ENCODE data around the gene C1QL1. TPM values are rescaled to one million over a fixed set of nuclear protein-coding genes. Genes with fewer than 3 reads are reported as not detected.

C1QL1 gene
- total RNA-seq, 1 experiment from 2014 or later: 0.05 TPM

- DNase-seq (ENCODE audit: low spot score): no peak
Observed at GRCh38 chr17:44989552-44990138, 21.5 kb upstream of the C1QL1 start.

GRCh38 chr17:44988044-44988942, 20.2 kb upstream of the C1QL1 start:
- DNase-seq (ENCODE audit: low spot score): no peak

DNA sequence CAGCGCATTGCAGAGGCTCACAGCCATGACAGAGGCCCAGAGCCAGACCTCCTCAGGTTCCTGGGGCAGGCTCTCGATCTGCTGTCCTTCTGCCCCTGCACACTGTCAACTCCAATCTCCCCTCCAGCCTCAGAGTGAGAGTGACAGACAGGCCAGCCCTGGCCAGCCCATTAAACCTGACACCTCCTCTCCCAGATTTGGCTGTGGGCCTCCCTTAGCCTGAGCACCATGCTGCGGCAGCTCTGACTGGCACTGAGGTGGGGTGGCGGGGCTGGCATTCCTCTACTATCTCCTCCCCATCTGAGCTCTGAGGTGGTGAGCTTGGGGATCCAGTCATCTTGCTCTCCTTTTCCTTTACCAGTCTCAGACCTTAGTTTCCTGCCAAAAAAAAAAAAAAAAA, 15.5 kb upstream of the C1QL1 start:
- DNase-seq (ENCODE audit: low spot score): no peak

- DNase-seq (ENCODE audit: low spot score): no peak
Observed at GRCh38 chr17:44982113-44982702, 14.1 kb upstream of the C1QL1 start.

GRCh38 chr17:44981221-44981968, 13.3 kb upstream of the C1QL1 start:
- DNase-seq (ENCODE audit: low spot score): peak; percentile 26

DNA sequence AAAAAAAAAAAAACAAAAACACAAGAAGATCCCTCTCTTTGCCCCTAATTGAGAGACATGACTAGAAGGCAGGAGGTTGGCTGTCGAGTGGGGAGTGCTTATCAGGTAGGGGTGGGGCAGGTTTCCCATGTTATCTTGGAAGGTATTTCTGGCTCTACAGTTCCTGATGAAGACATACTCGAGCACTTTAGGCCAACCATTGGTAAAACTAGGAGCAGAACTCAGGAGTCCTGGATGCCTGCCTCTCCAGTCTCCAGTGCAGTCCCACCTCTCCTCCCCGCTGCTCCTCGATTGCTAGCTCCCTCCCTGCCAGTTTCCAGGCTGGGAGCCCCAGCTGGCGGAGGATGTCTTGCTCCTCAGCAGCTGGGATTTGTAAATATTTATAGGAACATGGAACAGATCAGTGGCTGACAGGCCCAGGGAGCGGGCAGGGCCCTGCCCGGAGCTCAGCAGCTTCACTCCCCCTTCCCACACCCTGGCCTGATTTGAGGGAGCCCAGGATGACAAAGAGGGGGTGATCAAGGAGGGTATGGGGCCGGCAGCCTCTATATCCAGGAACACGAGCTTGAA, 11.4 kb upstream of the C1QL1 start:
- DNase-seq (ENCODE audit: low spot score): no peak

DNA sequence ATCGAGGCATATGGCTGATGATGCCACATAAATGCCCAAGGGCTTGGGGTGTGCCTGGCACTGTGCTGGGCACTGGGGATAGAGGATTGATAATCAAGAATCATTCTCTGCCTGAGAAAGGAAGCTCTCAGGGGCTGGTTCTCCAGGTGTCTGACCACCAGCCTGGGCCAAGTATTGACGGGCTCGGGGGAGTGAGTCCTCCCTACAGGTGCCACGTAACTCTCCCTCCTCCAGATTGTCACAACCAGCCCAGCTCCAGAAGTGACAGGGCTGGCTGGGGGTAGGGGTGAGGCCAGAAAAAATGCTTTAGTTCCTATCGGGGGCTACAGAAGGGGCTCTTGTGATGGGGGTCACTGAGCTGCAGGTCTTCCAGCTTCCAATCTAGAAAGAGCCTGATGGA, 10.7 kb upstream of the C1QL1 start:
- no peak for DNase-seq (ENCODE audit: low spot score)

GRCh38 chr17:44977814-44978550, 9.9 kb upstream of the C1QL1 start:
- no peak for DNase-seq (ENCODE audit: low spot score)

DNA sequence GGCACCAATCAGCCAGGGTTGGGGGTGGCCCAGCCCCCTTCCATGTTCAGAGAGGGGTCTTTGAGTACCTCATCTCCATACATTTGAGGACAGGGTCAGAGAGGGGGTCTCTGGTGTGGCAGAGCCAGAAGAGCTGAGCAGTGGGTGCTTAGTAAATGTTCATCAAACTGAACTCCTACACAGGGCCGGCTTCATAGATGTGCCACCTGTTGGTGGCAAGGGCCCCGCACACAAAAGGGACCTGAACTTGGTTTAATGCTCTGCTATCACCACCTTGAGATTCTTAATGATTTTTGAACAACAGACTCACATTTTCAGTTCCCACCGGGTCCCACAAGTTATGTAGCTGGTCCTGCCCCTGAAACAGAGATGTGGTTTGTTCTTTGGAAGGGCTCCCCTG, 9.0 kb upstream of the C1QL1 start:
- DNase-seq (ENCODE audit: low spot score): no peak

DNA sequence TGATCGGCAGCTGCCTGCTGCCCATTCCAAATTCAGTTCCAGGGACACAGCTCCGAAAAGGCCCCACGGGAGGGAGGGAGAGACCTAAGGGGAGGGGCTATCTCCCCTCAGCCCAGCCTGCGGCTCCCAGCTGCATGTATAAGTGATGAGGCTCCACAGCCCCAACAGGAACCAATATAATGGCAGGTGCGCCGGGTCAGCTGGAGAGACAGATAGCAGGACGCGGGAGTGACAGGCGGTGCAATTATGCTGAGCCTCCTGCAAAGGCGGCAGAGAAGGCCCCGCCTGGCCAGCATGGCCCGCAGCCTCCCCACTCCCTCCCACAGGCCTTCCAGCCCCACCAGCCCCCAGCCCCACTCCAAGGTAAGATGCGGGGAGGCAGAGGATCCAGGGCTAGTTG, 8.1 kb upstream of the C1QL1 start:
- DNase-seq (ENCODE audit: low spot score): no peak

DNA sequence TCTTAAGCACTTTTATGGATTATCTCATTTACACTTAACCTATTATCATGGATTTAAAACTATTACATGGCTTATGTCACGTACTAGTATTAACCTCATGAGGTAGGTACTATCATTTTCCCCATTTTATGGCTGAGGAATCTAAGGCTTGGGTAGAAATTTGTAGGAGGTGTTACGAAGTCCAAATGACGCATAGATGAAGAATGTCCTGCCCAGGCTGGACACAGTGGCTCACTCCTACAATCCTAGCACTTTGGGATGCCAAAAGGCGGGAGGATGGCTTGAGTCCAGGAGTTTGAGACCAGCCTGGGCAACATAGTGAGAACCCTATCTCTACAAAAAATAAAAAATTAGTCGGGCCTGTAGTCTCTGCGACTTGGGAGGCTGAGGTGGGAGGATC, 4.8 kb upstream of the C1QL1 start:
- DNase-seq (ENCODE audit: low spot score): no peak

- no peak for DNase-seq (ENCODE audit: low spot score)
Observed at GRCh38 chr17:44971776-44972483, 3.8 kb upstream of the C1QL1 start.

GRCh38 chr17:44970136-44970741, 2.1 kb upstream of the C1QL1 start:
- no peak for DNase-seq (ENCODE audit: low spot score)

DNA sequence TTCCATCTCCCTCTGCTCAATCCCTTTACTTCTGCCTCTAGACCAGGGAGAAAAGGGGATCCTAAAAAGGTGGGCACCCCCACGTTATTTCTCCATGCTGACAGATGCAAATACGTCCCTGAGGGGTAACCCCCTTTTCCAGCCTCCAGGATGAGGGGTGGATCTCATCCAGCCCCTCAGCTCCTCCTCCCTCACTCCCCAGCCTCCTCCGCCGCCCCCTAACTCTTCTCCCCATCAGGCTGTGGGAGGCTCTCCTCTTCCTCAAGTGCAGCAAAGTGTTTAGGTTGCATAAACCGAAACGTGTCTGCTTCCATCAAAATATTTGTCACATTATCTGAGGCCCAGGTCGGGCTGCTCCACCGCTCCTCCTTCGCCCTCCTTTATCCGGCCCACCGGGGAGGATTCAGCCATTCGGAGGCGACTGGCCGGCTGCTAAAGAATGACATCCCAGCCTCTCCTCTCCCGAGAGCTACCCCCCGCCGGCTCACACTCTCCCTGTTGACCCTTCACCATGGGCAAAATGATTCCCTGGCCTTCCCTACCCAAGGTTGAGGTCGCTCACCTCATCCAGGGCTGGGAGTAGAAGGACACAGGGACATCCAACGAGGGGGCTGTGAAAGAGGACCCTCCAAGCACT, 1.2 kb upstream of the C1QL1 start:
- DNase-seq (ENCODE audit: low spot score): no peak

DNA sequence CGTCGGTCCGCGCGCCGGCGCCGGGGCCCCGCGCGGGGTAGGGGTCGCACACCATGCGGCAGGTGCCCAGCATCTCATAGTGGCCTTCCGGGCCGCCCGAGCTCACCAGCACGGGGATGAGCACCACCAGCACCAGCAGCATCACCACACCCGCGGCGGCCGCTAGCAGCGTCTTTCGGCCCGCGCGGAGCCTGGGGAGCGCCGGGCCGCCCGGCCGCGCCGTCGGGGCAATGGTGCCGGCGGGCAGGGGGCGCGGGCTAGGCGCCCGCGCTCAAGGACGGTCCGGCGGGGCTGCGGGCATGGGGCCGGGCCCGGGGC, 237 bp downstream of the C1QL1 start:
- DNase-seq (ENCODE audit: low spot score): no peak

- no peak for DNase-seq (ENCODE audit: low spot score)
Observed at GRCh38 chr17:44967026-44967906, 837 bp downstream of the C1QL1 start.

- no peak for DNase-seq (ENCODE audit: low spot score)
Observed at GRCh38 chr17:44966348-44967025, 1.6 kb downstream of the C1QL1 start.
